ENCODE results near the gene ZNF598. TPM values are rescaled to one million over a fixed set of nuclear protein-coding genes. Genes with fewer than 3 reads are reported as not detected.

ZNF598 gene
- total RNA-seq, 1 experiment from 2014 or later = 72.4 TPM

DNA sequence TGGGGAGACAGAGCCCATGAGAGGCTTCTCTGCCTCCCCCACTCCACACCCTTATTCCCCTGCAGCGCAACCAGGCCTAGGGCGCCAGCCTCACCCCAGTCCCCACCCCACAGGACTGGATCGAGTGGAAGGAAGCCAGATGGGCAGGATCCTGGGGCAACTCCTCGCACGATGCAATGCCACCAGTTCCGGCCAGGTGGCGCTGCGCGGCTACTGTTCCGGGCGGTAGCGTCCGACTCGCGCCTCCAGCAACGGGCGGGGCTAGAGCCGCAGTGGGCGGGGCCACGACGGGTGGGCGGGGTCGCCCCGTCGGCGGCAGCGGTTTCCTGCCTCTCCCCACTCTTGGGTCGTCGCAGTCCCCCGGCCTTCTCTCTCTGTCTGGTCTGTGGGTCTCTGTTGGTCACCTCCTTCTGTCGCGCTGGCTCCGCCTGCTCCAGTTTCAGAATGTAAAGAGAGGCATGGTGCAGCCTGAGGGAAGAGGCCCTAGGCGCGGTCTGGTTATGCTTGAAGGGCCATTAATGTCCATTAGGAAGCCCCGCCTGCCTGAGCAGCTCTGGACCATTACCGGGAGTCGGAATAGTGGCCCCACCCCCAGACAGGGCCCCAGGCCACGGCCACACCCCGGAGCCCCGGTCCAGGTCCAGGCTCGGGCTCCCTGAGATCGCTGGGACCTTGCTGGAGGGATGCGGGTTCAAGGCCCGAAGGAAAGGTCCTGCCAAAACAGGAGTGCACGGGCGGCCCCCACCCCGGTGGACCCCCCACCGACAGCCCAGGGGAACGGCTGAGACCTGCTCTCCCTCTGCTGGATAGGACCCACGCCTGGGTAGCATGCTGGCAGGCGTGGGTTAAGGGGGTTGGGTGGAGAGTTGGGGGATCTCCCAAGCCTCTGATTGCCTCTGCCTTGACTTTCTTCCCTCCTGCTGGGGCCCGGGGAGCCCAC is 13.7 kb upstream of the ZNF598 start:
- Mint-ChIP-seq H3K4me3 (ENCODE audit: low read depth, unreplicated experiment) (peak overlapping the region; percentile 73), H3K9me3 (ENCODE audit: low read depth, unreplicated experiment) (no peaks in the 10 kb centered on the region), H3K36me3 (ENCODE audit: insufficient read depth, unreplicated experiment) (peaks cover 45% of the 10 kb centered on the region), H3K27ac (ENCODE audit: unreplicated experiment) (no peak overlapping the region), H3K27me3 (ENCODE audit: unreplicated experiment) (peaks cover 56% of the 10 kb centered on the region), H3K4me1 (ENCODE audit: low read depth, unreplicated experiment) (peaks cover 41% of the 10 kb centered on the region)
- peak; percentile 97 for DNase-seq
- TF ChIP-seq, protein P1, sequence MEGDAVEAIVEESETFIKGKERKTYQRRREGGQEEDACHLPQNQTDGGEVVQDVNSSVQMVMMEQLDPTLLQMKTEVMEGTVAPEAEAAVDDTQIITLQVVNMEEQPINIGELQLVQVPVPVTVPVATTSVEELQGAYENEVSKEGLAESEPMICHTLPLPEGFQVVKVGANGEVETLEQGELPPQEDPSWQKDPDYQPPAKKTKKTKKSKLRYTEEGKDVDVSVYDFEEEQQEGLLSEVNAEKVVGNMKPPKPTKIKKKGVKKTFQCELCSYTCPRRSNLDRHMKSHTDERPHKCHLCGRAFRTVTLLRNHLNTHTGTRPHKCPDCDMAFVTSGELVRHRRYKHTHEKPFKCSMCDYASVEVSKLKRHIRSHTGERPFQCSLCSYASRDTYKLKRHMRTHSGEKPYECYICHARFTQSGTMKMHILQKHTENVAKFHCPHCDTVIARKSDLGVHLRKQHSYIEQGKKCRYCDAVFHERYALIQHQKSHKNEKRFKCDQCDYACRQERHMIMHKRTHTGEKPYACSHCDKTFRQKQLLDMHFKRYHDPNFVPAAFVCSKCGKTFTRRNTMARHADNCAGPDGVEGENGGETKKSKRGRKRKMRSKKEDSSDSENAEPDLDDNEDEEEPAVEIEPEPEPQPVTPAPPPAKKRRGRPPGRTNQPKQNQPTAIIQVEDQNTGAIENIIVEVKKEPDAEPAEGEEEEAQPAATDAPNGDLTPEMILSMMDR (IDR thresholded peaks at IDR 0.05; ENCODE audit: unreplicated experiment) = peak; percentile 98
- intact Hi-C loops (cut with micrococcal nuclease; ENCODE audit: unreplicated experiment) = loop anchor here (2.0 kb wide), 1 partner anchor 117 kb away; no protein-coding TSS in a partner anchor
- CTCF ChIA-PET = interaction anchor here (0.5 to 1.6 kb wide), 11 partner anchors 15 to 776 kb away, joined by 3 to 29 read pairs (median 4); partner anchors contain the start of genes NTHL1, RAB26 and TSC2
- BruUV-seq (replicated peaks) = no TSS peak

DNA sequence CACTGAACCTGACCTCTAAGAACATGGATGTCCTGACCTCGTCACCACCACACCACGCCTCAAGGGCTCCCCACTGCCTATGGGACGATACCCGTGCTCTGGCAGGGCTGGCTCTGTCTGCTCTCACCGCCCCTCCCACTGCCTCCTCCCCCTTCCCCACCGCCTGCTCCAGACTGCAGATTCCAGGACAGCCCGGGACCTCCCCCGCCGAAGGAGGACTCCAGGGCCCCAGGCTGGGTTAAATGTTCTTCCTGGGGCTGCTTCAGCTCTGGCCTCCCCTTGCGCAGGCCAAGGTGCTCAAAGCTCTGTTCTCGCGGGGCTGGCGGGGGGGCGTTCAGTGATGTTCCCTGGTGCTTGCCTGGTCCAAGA is 13.1 kb upstream of the ZNF598 start:
- Mint-ChIP-seq H3K27me3 (ENCODE audit: unreplicated experiment) (peaks cover 62% of the 10 kb centered on the region), H3K27ac (ENCODE audit: unreplicated experiment) (no peak overlapping the region), H3K4me3 (ENCODE audit: low read depth, unreplicated experiment) (peak overlapping the region; percentile 73), H3K9me3 (ENCODE audit: low read depth, unreplicated experiment) (no peaks in the 10 kb centered on the region), H3K4me1 (ENCODE audit: low read depth, unreplicated experiment) (peaks cover 37% of the 10 kb centered on the region), H3K36me3 (ENCODE audit: insufficient read depth, unreplicated experiment) (peaks cover 39% of the 10 kb centered on the region)
- DNase-seq = peak; percentile 50
- TF ChIP-seq, protein P1 (IDR thresholded peaks at IDR 0.05; ENCODE audit: unreplicated experiment) = no peak
- no TSS peak for BruUV-seq (replicated peaks)
- CTCF ChIA-PET = interaction anchor here (0.5 to 1.5 kb wide), 10 partner anchors 14 to 1327 kb away, joined by 3 to 29 read pairs (median 5); partner anchors contain the start of genes NTHL1, RAB26 and TSC2
- intact Hi-C loops (cut with micrococcal nuclease; ENCODE audit: unreplicated experiment) = loop anchor here (2.0 kb wide), 1 partner anchor 118 kb away; no protein-coding TSS in a partner anchor

DNA sequence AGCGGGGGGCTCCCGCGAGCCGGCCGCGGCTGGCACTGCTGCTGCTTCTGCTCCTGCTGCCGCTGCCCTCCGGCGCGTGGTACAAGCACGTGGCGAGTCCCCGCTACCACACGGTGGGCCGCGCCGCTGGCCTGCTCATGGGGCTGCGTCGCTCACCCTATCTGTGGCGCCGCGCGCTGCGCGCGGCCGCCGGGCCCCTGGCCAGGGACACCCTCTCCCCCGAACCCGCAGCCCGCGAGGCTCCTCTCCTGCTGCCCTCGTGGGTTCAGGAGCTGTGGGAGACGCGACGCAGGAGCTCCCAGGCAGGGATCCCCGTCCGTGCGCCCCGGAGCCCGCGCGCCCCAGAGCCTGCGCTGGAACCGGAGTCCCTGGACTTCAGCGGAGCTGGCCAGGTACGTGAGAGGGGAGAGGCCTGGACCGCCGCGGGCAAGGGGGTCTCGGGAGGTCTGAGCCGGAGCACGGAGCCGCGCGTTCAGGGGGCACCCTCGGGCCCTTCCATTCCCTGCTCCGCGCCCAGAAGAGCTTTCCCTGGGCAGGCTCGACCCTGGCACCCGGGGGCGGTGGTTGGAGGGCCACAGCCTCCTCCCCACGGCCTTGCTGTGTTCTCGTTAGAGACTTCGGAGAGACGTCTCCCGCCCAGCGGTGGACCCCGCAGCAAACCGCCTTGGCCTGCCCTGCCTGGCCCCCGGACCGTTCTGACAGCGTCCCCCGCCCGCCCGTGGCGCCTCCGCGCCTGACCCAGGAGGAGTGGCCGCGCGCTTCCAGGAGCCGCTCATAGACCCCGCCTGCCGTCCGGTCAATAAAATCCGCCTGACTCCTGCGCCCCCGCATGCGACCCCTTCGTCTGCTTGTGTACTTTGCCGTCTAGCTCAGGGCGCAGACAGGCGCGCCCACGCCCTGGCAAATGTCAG is 10.6 kb upstream of the ZNF598 start:
- H3K27me3 Mint-ChIP-seq (ENCODE audit: unreplicated experiment) = peaks cover 66% of the 10 kb centered on the region

More for the DNA sequence above, 10.6 kb upstream of the ZNF598 start:
- peaks cover 32% of the 10 kb centered on the region for H3K4me1 Mint-ChIP-seq (ENCODE audit: low read depth, unreplicated experiment)
- intact Hi-C loops (cut with micrococcal nuclease; ENCODE audit: unreplicated experiment) = no loop called here
- peak overlapping the region; percentile 66 for H3K4me3 Mint-ChIP-seq (ENCODE audit: low read depth, unreplicated experiment)
- DNase-seq = no peak
- TF ChIP-seq, protein P1 (IDR thresholded peaks at IDR 0.05; ENCODE audit: unreplicated experiment) = no peak
- H3K36me3 Mint-ChIP-seq (ENCODE audit: insufficient read depth, unreplicated experiment) = peaks cover 29% of the 10 kb centered on the region
- H3K9me3 Mint-ChIP-seq (ENCODE audit: low read depth, unreplicated experiment) = no peaks in the 10 kb centered on the region
- CTCF ChIA-PET = interaction anchor here (0.6 to 0.7 kb wide), 3 partner anchors 21 to 582 kb away, joined by 3 read pairs; partner anchors contain the start of gene PKD1
- no TSS peak for BruUV-seq (replicated peaks)
- no peak overlapping the region for H3K27ac Mint-ChIP-seq (ENCODE audit: unreplicated experiment)

Measured in Calu3 (cell line).